GM19324 (cell line): ENCODE measurements around the gene FAM234B.
"Not testable (repeated sequence)": the region's sequence is repeated elsewhere in the genome, so short reads cannot be mapped to it uniquely, and the experiment has no call there.

Experiments
- ATAC-seq: cut with Tn5 transposase; IDR thresholded peaks from one replicate; pipeline ENCODE4 v1.9.1; 2021; ENCODE audit warnings: mild to moderate bottlenecking, moderate library complexity; ENCODE audit not compliant: unreplicated experiment, low FRiP score

FAM234B gene

DNA sequence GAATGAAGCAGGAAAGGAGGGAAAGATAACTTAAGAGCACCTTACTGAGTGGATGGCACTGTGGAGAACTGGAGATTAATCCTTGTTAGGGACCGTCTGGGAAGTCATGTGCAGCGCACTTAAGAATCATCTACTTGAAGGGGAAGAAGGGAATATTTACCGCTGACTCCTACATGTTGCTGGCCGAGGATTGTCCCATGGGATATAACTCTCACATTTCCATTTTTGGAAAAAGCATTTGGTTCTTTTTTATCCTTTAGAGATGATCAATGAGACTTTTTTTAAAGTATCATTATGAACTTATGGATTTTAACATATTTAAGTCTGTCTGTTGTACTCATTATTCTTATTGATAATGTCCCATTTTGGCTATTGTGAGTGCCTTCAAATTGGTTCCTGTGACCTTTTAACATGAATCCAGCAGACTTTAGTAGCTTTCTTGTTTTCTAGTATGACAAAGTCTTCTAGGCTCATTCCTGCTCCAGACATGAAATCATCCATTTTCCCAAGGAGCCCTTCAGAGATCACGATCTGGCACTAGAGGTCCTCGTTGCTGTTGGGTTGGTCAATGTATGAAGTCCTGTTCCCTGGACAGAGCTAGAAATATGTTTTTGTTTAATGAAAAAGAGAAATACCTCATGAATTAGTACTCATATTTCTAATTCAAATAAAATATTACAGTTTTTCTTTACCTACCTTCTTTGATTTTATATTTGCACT is 20.2 kb upstream of the FAM234B start:
- ATAC-seq = no peak

GRCh38 chr12:13024531-13024916 is 19.7 kb upstream of the FAM234B start:
- ATAC-seq = no peak

GRCh38 chr12:13026286-13026685 is 17.9 kb upstream of the FAM234B start:
- ATAC-seq = no peak

- no peak for ATAC-seq
Observed at GRCh38 chr12:13027032-13027431, 17.1 kb upstream of the FAM234B start.

GRCh38 chr12:13027508-13027907 is 16.7 kb upstream of the FAM234B start:
- ATAC-seq = no peak

GRCh38 chr12:13028825-13029570 is 15.2 kb upstream of the FAM234B start:
- no peak for ATAC-seq

DNA sequence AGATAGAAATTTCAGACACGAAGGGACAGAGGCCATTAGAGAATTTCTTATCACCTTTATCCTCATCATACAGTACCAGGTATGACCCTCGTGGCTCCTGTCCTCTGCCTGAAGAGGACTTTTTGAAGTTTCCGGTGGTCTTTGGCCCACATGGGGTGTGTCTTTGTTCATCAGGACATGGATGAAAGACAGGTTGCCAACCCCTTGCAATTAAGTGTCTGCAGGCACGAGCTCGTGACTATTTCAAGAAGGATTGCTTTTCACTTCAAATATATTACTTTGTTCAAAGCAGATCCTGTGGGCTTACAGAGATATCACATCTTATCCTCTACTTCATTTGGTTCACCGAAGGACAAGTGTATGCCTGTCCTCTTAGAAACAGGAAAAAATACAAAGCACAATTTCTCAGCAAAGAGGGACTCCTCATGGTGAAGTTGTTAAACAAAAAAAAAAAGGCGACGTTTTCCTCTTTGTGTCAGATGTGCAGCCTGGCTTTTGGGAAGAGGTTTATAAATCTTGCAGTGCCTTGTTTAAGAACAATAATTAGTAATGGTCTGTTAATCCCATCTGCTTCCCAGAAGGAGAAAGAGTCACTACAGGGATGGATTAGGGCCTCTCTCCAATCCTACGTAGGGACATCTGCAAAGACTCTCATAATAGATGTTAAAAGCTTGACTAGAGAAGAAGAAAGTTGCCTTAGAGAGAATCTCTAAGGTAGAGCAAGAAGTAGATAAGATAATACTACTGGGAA is 13.5 kb upstream of the FAM234B start:
- ATAC-seq = no peak

DNA sequence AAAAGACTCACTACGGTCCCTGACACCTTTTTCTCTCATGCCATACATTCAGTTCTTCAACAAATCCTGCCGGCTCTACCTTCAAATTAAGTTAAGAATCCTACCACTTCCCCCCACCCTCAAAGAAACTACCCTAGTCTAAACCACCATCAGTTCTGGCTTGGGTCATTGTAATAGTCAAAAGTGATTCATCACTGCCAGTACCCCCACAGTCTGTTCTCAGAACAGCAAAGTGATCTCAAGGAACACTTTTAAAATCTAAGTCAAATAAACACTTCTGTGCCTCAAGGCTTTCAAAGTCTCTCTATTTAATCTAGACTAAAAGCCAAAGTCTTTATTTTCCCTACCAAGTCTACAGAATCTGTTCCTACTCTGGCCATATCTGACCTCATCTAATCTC is 12.0 kb upstream of the FAM234B start:
- no peak for ATAC-seq

GRCh38 chr12:13033476-13033875 is 10.7 kb upstream of the FAM234B start:
- no peak for ATAC-seq

GRCh38 chr12:13035335-13035734 is 8.8 kb upstream of the FAM234B start:
- ATAC-seq = not testable (repeated sequence)

DNA sequence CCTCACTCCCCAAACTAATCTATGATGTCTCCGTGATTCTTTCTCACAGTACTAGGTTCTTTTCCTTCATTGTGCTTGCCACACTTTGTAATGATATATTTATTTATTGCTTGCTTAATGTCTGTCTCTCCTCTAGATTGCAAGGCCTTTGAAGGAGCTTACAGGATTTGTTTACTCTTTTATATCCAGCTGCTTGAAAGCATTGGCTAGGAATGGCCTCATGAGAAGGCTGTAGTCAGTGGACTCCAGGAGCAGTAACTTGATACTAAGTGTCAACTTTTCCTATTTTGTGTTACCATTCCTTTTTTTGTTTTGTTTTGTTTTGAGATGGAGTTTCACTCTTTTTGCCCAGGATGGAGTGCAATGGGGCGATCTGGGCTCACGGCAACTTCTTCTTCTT is 7.3 kb upstream of the FAM234B start:
- ATAC-seq = no peak

GRCh38 chr12:13038491-13039161 is 5.6 kb upstream of the FAM234B start:
- ATAC-seq = no peak

DNA sequence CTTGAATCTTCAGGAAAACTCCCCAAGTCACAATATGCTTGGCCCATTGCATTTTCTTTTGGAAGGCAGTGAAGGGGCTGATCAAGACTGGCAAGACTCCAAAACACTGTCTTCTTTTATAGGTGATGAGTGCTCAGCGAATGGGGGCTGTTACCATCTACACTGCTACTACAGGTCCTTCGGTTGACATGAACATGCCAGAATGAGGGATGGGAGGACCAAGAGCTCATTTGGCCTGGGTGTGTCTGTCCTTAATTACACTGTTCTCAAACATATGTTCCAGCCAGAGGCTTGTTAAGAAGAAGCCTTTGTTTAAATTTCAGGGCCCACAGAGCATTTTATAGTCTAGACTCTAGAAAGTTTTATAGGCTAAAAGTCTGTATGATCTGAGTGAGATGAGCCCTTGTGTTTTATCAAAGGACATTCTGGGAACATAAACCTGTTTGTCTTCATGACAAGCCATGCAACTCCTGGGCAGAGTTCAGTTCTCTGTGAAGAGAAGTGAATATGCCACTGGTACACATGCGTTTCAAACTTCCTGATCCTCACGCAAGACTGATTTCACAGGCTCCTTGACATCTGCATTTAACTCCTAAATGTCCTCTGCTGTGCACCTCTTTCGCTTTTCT is 4.7 kb upstream of the FAM234B start:
- no peak for ATAC-seq

- no peak for ATAC-seq
Observed at GRCh38 chr12:13041224-13041623, 3.0 kb upstream of the FAM234B start.

- no peak for ATAC-seq
Observed at GRCh38 chr12:13042666-13043230, 1.4 kb upstream of the FAM234B start.

- no peak for ATAC-seq
Observed at GRCh38 chr12:13044906-13045299, 722 bp downstream of the FAM234B start.

DNA sequence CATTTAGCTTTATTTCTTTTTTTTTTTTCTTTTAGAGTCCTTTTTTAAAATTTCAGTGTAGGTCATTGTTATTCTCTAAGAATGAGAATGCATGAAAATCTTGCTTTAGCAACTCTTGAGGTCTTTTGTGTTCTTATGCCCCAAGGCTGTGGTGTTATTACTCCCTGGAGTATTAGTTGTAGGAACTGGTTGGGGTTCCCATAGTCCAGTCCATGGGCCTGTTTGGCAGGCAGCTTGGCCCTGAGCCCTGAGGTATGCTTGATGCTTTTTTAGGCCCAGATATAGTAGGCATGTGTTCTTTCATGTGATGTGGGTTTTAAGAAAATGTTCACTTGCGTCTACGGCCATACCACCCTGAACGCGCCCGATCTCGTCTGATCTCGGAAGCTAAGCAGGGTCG is 1.6 kb downstream of the FAM234B start:
- no peak for ATAC-seq

- no peak for ATAC-seq
Observed at GRCh38 chr12:13046964-13047363, 2.8 kb downstream of the FAM234B start.

DNA sequence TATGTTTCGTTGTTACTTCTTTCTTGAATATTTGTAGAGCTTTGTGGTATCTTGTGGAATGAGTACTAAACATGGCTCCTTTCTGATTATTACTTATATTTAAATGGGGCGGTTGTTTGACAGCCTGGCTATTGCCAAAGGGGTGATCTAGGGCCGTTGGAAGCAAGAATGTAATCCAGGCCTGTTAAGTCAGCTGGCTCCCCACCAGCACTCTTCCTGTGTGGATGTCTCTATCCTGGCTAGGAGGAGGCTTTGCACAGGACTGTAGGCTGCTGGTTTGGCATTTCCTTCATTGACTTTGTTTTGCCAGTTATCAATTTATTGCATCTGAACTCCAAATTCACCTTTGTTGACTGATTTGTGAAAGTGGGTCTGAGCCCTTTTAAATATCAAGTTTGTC is 5.6 kb downstream of the FAM234B start:
- ATAC-seq = no peak

- no peak for ATAC-seq
Observed at GRCh38 chr12:13052421-13052820, 8.2 kb downstream of the FAM234B start.
